Measurements from ENCODE around the gene SRP68.

Gene SRP68

DNA sequence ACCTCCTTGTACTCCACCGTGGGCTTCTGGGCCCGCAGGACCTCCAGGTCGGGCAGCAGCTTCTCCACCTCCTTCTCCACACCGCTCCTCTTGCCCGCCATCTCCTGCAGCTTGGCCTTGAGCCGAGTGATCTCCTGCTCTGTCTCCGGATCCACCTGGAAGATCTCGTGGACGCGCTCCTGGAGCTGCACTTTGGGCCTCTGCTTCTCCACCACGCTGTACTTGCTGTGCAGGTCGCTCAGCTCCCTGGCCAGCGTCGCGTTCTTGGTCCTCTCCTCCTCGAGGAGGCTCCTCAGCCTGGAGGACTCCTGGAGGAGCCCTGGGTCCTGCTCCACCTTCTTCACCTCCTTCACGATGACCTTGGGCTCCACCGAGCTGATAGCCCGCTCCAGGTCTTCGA, 62.9 kb downstream of the SRP68 start:
- no peak for TF ChIP-seq ZFX (IDR thresholded peaks at IDR 0.05)
- TF ChIP-seq, protein P1, sequence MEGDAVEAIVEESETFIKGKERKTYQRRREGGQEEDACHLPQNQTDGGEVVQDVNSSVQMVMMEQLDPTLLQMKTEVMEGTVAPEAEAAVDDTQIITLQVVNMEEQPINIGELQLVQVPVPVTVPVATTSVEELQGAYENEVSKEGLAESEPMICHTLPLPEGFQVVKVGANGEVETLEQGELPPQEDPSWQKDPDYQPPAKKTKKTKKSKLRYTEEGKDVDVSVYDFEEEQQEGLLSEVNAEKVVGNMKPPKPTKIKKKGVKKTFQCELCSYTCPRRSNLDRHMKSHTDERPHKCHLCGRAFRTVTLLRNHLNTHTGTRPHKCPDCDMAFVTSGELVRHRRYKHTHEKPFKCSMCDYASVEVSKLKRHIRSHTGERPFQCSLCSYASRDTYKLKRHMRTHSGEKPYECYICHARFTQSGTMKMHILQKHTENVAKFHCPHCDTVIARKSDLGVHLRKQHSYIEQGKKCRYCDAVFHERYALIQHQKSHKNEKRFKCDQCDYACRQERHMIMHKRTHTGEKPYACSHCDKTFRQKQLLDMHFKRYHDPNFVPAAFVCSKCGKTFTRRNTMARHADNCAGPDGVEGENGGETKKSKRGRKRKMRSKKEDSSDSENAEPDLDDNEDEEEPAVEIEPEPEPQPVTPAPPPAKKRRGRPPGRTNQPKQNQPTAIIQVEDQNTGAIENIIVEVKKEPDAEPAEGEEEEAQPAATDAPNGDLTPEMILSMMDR (conservative IDR thresholded peaks at IDR 0.05) = no peak
- H3K27ac ChIP-seq = no peak overlapping the region

DNA sequence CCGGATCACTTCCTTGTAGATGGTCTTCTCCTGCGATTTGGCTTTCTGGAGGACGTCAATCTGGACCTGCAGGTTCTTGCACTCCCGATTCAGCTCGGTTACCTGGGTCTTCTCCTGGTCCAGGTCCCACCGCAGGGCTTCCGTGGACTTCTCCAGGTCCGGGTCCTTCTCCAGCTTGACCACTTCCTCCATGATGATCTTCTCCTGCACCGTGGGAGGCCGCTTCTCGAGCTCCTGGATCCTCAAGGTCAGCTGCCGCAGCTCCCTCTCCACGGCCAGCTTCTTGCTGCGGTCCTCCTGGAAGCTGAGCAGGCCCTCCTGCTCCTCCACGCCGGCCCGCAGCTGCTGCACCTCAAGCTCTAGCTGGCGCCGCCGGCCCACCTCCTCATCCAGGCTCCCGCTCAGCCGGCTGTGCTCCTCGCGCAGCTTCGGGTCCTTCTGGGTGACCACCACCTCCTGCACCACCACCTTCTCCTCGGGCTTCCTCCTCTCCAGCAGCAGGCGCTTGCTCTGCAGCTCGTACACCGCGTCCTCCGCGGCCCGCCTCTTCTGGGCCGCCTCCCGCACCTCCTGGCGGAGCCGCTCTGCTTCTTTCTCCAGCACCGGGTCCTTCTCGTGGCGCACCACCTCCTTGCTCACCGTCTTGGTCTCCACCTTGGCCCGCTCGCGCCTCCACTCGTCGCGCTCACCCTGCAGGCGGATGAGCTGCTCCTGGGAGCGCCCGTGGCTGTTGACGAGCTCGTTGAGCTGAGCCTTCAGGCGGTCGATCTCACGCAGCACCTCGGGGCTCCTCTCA, 63.5 kb downstream of the SRP68 start:
- H3K27ac ChIP-seq = no peak overlapping the region
- TF ChIP-seq ZFX (IDR thresholded peaks at IDR 0.05) = no peak
- TF ChIP-seq, protein P1 (conservative IDR thresholded peaks at IDR 0.05) = no peak

DNA sequence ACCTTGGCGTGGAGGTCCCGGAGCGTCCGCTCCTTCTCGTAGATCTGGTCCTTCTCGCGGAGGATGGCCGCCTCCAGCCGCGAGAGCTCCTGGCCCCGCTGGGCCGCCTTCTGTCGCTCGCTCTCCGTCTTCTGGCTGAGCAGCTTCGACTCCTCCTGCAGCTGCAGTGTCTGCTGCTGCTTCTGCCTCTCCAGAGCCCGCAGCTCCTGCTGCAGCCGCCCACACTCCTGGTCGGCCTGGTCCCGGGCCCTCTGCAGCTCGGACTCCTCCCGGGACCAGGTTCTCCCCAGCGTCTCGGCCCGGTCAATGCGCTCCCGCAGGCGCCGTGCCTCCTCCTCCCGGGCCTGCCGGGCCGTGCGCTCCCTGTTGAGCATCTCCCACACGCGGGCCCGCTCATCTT, 64.1 kb downstream of the SRP68 start:
- no peak overlapping the region for H3K27ac ChIP-seq
- TF ChIP-seq, protein P1 (conservative IDR thresholded peaks at IDR 0.05) = no peak
- no peak for TF ChIP-seq ZFX (IDR thresholded peaks at IDR 0.05)

DNA sequence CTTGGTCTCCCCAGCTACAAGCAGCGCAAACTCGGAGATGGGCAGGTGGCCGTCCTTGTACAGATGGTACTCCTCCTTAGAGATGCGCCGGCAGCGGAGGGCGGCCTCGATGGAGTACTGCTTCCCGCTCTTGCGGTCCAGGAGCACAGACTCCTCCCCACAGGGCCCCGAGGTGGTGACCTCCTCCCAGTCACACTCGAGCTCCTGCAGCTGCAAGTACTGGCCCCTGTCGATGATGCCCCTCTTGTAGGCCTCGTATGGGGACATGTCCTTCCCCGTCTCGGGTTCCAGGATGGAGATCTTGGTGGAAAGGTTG, 64.5 kb downstream of the SRP68 start:
- TF ChIP-seq, protein P1 (conservative IDR thresholded peaks at IDR 0.05) = no peak
- no peak for TF ChIP-seq ZFX (IDR thresholded peaks at IDR 0.05)

DNA sequence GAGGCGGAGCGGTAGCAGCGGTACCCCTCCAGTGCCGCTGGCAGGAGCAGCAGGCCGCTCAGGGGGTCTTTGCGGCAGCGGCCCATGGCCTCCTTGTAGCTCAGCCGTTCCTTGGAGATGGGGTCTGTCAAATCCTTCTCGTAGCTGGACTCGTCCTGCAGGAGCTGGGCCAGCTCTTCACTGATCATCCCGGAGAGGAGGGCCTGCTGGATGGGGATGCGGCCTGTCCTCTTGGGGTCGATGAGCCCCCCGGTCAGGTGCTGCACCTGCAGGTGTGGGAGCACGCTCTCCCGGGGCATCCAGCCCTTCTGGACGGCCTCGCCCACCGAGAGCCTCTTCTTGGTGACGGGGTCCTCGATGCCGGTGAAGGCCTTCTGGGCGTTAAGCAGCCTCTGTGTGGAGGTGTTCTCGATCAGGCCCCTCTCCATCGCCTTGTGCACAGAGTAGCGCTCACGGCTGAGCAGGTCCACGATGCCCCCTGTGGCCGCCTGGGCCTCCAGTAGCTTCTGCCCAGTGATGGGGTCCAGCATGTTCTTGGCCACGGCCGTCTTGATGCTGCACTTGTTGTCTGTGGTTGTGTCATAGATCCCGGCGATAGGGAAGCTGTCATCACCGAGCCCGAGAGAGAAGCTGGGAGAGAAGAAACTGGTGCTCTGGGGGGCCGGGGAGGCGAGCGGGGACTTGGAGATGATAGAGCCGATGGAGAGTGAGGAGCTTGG, 65.0 kb downstream of the SRP68 start:
- TF ChIP-seq, protein P1 (conservative IDR thresholded peaks at IDR 0.05) = no peak
- no peak for TF ChIP-seq ZFX (IDR thresholded peaks at IDR 0.05)
- H3K27ac ChIP-seq = no peak overlapping the region

More for the DNA sequence above, 64.5 kb downstream of the SRP68 start:
- no peak overlapping the region for H3K27ac ChIP-seq

DNA sequence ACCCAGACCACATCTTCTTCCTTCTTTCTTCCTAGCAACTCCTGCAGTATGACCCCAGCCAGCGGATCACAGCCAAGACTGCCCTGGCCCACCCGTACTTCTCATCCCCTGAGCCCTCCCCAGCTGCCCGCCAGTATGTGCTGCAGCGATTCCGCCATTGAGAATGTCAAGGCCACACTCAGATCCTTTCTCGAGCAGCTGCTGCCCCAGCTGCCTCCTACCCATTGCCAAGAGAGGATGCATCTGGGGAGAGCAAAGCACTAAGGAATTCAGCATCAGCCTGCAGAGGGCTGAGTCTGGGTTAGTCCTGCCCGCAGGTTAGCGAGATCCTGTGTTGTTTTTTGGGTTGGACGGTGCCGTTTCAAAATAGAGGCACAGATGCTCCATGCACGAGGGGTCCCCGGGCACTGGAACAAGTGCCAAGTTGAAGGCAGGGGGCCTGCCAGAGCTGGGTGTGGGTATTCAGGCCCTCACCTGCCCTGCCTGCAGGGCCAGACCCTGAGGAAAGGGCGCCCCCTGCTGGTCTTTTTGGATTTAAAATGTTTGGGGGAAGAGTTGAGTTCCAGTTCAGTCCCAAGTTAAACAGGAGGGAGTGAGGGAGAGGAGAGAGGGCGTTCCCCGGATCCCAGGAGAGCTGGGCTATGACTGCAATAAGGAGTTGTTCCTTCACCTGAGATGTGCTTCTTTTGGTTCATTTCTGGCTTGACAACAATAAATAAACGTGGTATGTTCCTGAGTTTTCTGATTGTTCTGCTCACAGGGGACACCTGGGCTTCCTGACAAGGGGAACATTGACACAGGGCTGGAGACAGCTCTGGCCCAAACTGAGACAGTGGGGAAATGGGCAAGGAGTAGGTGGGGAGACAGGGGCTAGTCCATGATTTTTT, 66.8 kb downstream of the SRP68 start:
- H3K27ac ChIP-seq = no peak overlapping the region
- TF ChIP-seq ZFX (IDR thresholded peaks at IDR 0.05) = no peak
- TF ChIP-seq, protein P1 (conservative IDR thresholded peaks at IDR 0.05) = peak; percentile 88
